ENCODE results near the gene TMIGD1. TPM values are rescaled to one million over a fixed set of nuclear protein-coding genes. Genes with fewer than 3 reads are reported as not detected.

The TMIGD1 gene
- total RNA-seq, 1 donor from 2014 or later, result not detected

DNA sequence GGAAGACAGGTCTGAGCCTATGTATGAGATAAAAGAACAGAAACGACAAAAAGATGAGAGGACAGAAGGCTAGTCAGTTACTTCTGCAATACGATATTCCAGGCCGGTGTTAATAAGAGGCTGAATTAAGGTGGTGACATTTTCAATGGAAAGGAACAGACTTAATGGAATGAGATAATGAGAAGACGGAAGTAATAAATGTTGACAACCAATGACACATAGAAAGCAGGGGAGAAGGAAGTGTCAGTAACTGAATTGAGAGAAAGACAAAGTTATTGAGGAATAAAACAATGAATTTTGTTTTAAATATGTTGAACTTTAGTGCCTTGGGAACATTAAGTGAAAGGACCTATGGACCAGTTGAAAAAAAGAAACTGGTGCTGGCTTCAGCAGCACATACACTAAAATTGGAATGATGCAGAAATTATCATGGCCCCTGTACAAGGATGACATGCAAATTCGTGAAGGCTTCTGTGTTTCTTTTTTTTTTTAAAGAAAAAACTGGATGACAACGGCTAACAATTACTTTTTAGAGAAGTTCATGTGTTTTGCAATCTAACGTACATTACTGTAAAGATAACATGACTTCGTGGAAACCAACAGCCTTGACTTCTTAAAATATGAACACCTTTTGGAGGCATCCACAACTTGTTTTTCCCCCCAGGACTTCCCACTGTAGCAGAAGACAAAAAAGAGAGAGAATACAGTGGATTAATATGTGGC lies 26.4 kb upstream of the TMIGD1 start:
- TF ChIP-seq, protein P1, sequence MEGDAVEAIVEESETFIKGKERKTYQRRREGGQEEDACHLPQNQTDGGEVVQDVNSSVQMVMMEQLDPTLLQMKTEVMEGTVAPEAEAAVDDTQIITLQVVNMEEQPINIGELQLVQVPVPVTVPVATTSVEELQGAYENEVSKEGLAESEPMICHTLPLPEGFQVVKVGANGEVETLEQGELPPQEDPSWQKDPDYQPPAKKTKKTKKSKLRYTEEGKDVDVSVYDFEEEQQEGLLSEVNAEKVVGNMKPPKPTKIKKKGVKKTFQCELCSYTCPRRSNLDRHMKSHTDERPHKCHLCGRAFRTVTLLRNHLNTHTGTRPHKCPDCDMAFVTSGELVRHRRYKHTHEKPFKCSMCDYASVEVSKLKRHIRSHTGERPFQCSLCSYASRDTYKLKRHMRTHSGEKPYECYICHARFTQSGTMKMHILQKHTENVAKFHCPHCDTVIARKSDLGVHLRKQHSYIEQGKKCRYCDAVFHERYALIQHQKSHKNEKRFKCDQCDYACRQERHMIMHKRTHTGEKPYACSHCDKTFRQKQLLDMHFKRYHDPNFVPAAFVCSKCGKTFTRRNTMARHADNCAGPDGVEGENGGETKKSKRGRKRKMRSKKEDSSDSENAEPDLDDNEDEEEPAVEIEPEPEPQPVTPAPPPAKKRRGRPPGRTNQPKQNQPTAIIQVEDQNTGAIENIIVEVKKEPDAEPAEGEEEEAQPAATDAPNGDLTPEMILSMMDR (IDR thresholded peaks at IDR 0.05; ENCODE audit: insufficient read depth, low read depth, low read length), result no peak
- TF ChIP-seq EZH2 (IDR thresholded peaks at IDR 0.05; ENCODE audit: insufficient read depth, low read length), result no peak
- H3K4me3 Mint-ChIP-seq (ENCODE audit: unreplicated experiment), result no peak overlapping the region
- Histone ChIP-seq H3K79me2 (ENCODE audit: insufficient read depth, low read length) (no peaks in the 10 kb centered on the region), H3K27ac (ENCODE audit: low read depth, low read length) (no peak overlapping the region), H3K27me3 (ENCODE audit: insufficient read depth, low read length) (peaks cover 1% of the 10 kb centered on the region), H3K4me2 (ENCODE audit: low read length) (no peak overlapping the region), H3K4me1 (ENCODE audit: insufficient read depth, low read length) (peaks cover 5% of the 10 kb centered on the region), H3K36me3 (ENCODE audit: insufficient read depth, low read length) (no peaks in the 10 kb centered on the region), H4K20me1 (ENCODE audit: insufficient read depth, low read length) (no peaks in the 10 kb centered on the region), H3K9me3 (ENCODE audit: insufficient read depth, low read depth, low read length) (no peaks in the 10 kb centered on the region), H2AFZ (ENCODE audit: low read depth, low read length) (no peak overlapping the region), H3K9ac (ENCODE audit: low read length) (no peak overlapping the region), H3K4me3 (ENCODE audit: insufficient read depth, low read depth, low read length) (no peak overlapping the region)
- no peak overlapping the region for H3K27ac Mint-ChIP-seq (ENCODE audit: unreplicated experiment)
- DNase-seq (ENCODE audit: low read depth), result no peak
- peaks cover 3% of the 10 kb centered on the region for H3K4me1 Mint-ChIP-seq (ENCODE audit: low read depth, unreplicated experiment)
- H3K27me3 Mint-ChIP-seq (ENCODE audit: low read depth, unreplicated experiment), result peaks cover 2% of the 10 kb centered on the region
- no peak for FAIRE-seq
- H3K9me3 Mint-ChIP-seq (ENCODE audit: unreplicated experiment), result peaks cover 4% of the 10 kb centered on the region
- H3K36me3 Mint-ChIP-seq (ENCODE audit: low read depth, unreplicated experiment), result no peaks in the 10 kb centered on the region

DNA sequence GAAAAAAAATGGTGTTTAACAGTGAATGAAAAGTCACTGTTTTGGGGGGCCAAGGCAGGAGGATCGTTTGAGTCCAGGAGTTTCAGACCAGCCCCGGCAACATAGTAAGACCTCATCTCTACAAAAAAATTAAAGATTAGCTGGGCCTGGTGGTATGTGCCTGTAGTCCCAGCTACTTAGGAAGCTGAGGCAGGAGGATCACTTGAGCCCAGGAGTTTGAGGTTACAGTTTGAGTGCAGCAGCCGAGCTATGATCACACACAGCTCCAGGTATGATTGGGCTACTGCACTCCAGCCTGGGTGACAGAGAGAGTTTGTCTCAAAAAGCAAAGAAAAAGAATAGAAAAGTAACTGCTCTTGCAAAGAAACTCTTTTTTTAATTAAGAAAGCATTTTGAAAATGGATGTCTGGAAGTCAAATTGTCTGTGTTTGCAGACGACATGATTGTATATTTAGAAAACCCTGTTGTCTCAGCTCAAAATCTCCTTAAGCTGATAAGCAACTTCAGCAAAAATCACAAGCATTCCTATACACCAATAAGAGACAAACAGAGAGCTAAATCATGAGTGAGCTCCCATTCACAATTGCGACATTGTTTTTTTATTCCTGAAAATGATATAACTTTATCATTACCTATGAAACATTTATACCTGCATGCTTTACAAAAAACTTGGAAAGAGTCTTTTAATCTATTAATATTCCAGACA lies 24.4 kb upstream of the TMIGD1 start:
- Histone ChIP-seq H3K4me2 (ENCODE audit: low read length) (no peak overlapping the region), H3K4me3 (ENCODE audit: insufficient read depth, low read depth, low read length) (no peak overlapping the region), H3K79me2 (ENCODE audit: insufficient read depth, low read length) (no peaks in the 10 kb centered on the region), H3K36me3 (ENCODE audit: insufficient read depth, low read length) (no peaks in the 10 kb centered on the region), H2AFZ (ENCODE audit: low read depth, low read length) (no peak overlapping the region), H3K9ac (ENCODE audit: low read length) (no peak overlapping the region), H4K20me1 (ENCODE audit: insufficient read depth, low read length) (no peaks in the 10 kb centered on the region), H3K27ac (ENCODE audit: low read depth, low read length) (no peak overlapping the region), H3K4me1 (ENCODE audit: insufficient read depth, low read length) (no peaks in the 10 kb centered on the region), H3K27me3 (ENCODE audit: insufficient read depth, low read length) (no peaks in the 10 kb centered on the region), H3K9me3 (ENCODE audit: insufficient read depth, low read depth, low read length) (no peaks in the 10 kb centered on the region)
- no peaks in the 10 kb centered on the region for H3K36me3 Mint-ChIP-seq (ENCODE audit: low read depth, unreplicated experiment)
- H3K27me3 Mint-ChIP-seq (ENCODE audit: low read depth, unreplicated experiment), result peaks cover 3% of the 10 kb centered on the region
- FAIRE-seq, result no peak
- no peak overlapping the region for H3K27ac Mint-ChIP-seq (ENCODE audit: unreplicated experiment)
- H3K4me3 Mint-ChIP-seq (ENCODE audit: unreplicated experiment), result no peak overlapping the region
- TF ChIP-seq EZH2 (IDR thresholded peaks at IDR 0.05; ENCODE audit: insufficient read depth, low read length), result no peak
- TF ChIP-seq, protein P1 (IDR thresholded peaks at IDR 0.05; ENCODE audit: insufficient read depth, low read depth, low read length), result no peak
- no peak for DNase-seq (ENCODE audit: low read depth)
- no peaks in the 10 kb centered on the region for H3K4me1 Mint-ChIP-seq (ENCODE audit: low read depth, unreplicated experiment)
- peaks cover 4% of the 10 kb centered on the region for H3K9me3 Mint-ChIP-seq (ENCODE audit: unreplicated experiment)

DNA sequence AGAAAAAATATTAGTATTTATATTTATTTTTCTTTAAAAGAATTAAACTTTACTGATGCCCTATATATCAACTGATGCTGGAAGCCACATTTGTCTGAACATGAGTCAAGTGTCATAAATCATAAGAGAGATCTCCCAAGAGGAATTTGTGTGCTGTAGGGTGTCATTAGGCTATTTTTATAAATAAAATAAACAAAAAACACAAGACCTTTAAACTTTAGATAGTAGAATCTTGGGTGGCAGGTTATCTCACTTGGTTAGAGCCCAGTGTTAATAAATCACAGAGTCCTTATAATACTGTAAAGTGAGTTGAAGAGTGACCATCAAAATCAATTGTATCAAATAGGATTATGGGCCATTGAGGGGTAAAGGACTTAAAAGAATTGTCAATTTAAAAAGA lies 23.6 kb upstream of the TMIGD1 start:
- DNase-seq (ENCODE audit: low read depth) (no peak), FAIRE-seq (no peak)
- no peak for TF ChIP-seq EZH2 (IDR thresholded peaks at IDR 0.05; ENCODE audit: insufficient read depth, low read length)
- TF ChIP-seq, protein P1 (IDR thresholded peaks at IDR 0.05; ENCODE audit: insufficient read depth, low read depth, low read length), result no peak
- Histone ChIP-seq H2AFZ (ENCODE audit: low read depth, low read length) (no peak overlapping the region), H3K4me2 (ENCODE audit: low read length) (no peak overlapping the region), H3K9me3 (ENCODE audit: insufficient read depth, low read depth, low read length) (no peaks in the 10 kb centered on the region), H4K20me1 (ENCODE audit: insufficient read depth, low read length) (no peaks in the 10 kb centered on the region), H3K27me3 (ENCODE audit: insufficient read depth, low read length) (no peaks in the 10 kb centered on the region), H3K9ac (ENCODE audit: low read length) (no peak overlapping the region), H3K79me2 (ENCODE audit: insufficient read depth, low read length) (no peaks in the 10 kb centered on the region), H3K4me1 (ENCODE audit: insufficient read depth, low read length) (no peaks in the 10 kb centered on the region), H3K4me3 (ENCODE audit: insufficient read depth, low read depth, low read length) (no peak overlapping the region), H3K36me3 (ENCODE audit: insufficient read depth, low read length) (no peaks in the 10 kb centered on the region), H3K27ac (ENCODE audit: low read depth, low read length) (no peak overlapping the region)
- H3K27ac Mint-ChIP-seq (ENCODE audit: unreplicated experiment), result no peak overlapping the region
- H3K9me3 Mint-ChIP-seq (ENCODE audit: unreplicated experiment), result peaks cover 1% of the 10 kb centered on the region
- no peak overlapping the region for H3K4me3 Mint-ChIP-seq (ENCODE audit: unreplicated experiment)
- H3K27me3 Mint-ChIP-seq (ENCODE audit: low read depth, unreplicated experiment), result peaks cover 3% of the 10 kb centered on the region
- no peaks in the 10 kb centered on the region for H3K36me3 Mint-ChIP-seq (ENCODE audit: low read depth, unreplicated experiment)
- no peaks in the 10 kb centered on the region for H3K4me1 Mint-ChIP-seq (ENCODE audit: low read depth, unreplicated experiment)
